NCI-H1694 treated with DMSO at 0.1 percent for 48 hours (cell line): ENCODE results near the gene SAMD9.
"Not testable (repeated sequence)": the region's sequence is repeated elsewhere in the genome, so short reads cannot be mapped to it uniquely, and the experiment has no call there.

Experiments
- DNase-seq: peaks from one replicate; lab custom pipeline; 2025; lab: John Stamatoyannopoulos, UW

Gene SAMD9

DNA sequence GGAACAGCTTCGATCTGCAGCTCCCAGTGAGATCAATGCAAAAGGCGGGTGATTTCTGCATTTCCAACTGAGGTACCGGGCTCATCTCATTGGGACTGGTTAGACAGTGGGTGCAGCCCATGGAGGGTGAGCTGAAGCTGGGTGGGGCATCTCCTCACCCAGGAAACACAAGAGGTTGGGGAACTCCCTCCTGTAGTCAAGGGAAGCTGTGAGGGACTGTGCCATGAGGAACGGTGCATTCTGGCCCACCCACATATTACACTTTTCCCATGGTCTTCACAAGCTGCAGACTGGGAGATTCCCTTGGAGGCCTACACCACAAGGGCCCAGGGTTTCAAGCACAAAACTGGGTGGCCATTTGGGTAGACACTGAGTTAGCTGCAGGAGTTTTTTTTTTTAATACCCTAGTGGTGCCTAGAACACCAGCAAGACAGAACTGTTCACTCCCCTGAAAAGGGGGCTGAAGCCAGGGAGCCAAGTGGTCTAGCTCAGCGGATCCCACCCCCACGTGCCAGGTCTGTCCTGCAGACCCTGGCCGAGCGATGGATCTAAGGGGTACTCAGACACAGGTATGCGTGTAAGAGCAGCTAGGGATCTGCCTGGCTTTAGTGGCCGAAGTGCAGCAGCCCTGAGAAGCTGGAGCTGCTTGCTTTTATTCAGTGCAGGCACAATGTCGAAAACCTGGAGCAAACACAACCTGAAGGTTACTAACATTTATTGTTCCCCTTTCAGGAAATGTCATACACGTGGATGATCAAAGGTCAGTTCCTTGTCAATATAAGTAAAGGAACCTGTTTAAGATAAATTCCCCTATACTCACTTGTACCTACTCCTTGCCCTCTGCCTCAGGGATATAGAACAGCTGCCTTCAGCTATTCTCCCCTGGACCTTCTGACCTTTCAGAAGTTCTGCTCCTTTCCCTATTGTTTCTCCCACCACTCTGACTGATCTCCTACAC lies 3.1 kb upstream of the SAMD9 start:
- DNase-seq: no peak

DNA sequence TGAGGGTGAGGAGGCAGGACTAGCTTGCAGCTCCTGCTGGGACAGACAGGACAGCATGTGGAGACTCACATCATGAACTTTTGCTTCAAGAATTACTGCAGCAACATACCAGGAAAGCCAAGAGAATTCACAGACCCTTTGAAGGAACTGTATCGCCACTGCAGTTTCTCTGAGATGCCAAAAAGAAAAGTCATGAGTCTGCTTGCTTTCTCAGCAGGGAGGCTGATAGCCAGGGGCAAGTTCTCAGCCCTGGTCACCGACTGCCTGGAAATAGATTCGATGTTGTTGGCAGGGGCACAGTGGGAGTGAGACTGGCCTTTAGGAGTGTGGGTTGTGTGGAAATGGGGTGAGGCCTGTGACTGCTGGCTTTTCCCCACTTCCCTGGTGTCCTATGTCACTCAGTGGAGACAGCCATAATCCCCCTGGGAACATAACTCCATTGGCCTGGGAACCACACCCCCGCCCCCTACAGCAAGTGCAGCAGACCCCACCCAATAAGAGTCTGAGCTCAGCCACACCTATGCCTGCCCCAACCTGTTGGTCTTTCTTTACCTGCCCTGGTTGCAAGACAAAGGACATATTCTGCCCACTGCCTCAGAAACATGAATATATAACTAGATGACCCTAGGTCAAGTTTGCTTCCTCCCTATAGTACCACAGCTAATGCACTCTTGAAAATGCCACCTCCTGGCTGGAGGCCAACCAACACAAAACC lies 1.6 kb upstream of the SAMD9 start:
- DNase-seq: no peak

DNA sequence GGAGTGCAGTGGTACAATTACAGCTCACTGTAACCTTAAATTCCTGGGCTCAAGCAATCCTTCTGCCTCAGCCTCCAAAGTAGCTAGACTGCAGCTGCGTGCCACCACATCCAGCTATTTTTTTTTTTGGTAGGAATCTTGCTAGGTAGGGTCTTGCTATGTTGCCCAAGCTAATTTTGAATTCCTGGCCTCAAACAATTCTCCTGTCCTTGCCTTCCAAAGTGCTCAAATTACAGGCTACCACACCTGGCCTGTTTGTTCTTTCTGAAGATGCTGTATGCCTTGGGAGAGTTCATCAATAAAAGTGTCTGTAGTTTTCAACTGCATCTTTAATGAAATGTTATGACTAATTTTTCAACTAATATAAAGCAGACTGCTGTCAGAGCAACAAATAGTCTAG lies 452 bp downstream of the SAMD9 start:
- DNase-seq: no peak

DNA sequence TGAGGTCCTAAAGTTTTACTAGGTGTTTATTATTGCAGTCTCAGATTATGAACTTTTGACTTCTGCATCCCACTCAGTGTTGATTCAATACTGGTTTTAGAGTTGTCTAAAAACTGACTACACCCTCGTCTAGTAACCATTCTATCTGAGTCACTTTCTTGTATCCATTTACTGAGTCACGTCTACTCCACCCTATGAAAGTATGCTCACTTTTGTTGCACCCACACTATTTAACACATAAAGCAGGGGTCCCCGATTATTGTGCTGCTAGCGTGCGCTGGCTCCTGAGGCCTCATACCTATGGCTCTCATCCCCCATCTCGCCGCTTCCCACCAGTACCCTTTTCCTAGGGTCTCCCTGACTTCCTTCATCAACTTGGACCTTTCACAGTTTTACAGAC lies 2.0 kb downstream of the SAMD9 start:
- no peak for DNase-seq

GRCh38 chr7:93108003-93108402 lies 9.8 kb downstream of the SAMD9 start:
- DNase-seq: no peak

DNA sequence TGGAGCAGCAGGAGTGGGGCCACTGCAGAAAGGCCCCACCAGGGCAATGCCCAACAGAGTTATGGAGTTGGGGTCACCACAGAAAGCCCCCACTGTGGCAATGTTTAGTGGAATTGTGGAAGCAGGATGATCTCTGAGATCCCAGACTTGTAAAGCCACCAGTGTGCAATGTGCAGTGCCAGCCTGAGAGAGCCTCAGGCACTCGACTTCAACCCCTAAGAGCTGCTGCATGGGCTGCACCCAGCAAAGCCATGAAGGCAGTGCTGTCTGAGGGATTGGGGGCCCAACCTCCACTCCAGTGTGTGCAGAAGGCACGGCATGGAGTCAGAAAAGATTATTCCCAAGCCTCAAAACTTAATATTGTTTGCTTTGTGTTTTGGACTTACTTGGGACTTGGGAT lies 20.4 kb downstream of the SAMD9 start:
- no peak for DNase-seq

DNA sequence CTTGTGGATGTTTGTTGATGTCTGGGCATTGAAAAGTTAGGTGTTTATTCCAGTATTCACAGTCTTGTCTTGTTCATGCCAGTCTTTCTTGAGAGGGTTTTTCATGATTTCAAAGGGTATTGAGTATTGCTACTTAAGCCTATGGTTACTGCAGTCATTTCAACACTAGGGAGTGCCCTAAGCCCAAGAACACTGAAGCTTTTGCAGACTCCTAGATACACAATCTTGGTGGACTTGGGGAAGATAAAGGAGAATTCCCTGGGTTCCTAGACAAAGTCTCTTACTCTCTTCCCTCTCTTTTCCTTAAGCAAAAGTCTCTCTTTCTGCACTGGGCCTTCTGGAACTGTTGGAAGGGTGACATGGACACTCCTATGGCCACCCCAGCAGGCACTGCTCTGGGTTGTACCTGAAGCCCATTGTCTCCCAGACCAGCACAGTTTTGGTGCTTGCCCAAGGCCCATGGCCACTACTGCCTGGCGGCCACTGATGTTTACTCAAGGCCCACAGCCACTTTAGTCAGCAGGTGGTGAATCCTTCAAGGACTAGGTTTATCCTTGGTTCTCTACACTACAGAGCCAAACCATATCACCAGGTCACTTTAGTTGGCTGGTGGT lies 24.9 kb downstream of the SAMD9 start:
- no peak for DNase-seq

- DNase-seq: not testable (repeated sequence)
These were observed 44.4 kb downstream of the SAMD9 start for GRCh38 chr7:93073357-93073756.

DNA sequence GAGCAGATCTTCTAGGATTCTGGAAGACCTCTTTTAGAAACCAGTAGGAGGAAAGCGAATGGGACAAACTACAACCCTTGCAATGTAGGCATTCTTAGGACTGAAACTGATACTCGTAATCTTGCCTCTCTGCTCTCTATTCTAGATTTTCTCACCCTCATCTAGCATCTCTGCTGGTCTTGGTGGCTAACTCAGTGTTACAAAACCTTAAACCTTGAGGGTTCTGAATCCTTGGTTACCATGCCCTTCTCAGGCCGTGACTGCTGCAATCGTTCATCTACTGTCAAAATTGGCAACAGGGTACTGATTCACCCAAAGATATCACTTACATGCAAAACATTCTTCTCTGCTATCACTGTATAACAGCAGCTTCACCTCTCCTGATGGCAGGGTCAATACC lies 55.2 kb downstream of the SAMD9 start:
- DNase-seq: no peak

- DNase-seq: no peak
These were observed 56.9 kb downstream of the SAMD9 start for GRCh38 chr7:93060865-93061264.

- no peak for DNase-seq
These were observed 57.8 kb downstream of the SAMD9 start for GRCh38 chr7:93060025-93060424.

- DNase-seq: not testable (repeated sequence)
These were observed 61.2 kb downstream of the SAMD9 start for GRCh38 chr7:93056621-93057020.

DNA sequence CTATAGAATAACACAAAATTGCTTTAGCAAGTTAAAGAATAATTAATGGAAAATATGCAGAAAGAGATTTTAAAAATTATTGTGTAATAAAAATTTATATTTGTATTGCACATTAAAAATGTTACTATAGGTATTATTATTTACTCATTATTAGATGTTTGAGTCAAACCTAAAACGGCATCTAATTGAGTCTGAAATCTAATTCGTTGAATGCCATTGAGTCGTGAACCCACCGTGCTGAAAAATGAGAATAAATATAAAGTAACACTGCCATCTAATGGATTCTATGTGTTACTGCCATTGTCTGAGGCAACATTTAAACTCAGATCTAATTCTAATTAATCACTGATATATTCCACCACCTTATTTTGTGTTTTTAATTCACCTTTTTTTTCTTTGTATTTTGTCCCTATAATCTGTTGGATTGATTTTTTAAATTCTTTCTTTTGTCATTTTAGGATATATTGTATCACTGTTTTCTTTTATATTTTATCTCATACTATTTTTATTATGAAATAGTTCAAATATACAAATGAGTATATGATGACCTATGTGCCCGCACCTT lies 62.2 kb downstream of the SAMD9 start:
- DNase-seq: peak; percentile 81

GRCh38 chr7:93054975-93055374 lies 62.8 kb downstream of the SAMD9 start:
- DNase-seq: no peak

GRCh38 chr7:93053949-93054943 lies 63.5 kb downstream of the SAMD9 start:
- DNase-seq: no peak

GRCh38 chr7:93053209-93053948 lies 64.4 kb downstream of the SAMD9 start:
- no peak for DNase-seq

DNA sequence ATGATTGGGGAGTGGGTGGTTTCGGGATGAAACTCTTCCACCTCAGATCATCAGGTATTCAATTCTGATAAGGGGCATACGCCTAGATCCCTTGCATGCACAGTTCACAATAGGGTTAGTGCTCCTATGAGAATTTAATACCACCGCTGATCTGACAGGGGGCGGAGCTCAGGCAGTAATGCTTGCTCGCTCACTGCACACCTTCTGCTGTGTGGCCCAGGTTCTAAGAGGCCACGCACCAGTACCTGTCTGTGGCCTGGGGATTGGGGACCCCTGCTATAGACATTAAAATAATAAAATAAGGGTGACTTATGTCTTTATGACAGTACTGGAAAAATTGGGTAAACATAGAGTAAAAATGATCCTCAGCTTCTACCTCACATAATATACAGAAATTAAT lies 66.1 kb downstream of the SAMD9 start:
- no peak for DNase-seq
